Measurements from ENCODE around the gene HMBS. TPM values are rescaled to one million over a fixed set of nuclear protein-coding genes. Genes with fewer than 3 reads are reported as not detected.

HMBS gene
- total RNA-seq, 3 donors from 2014 or later (not counting 1 experiment from before 2014, with no cell fraction given), result 6.1 to 10.1 (median 6.7) TPM

DNA sequence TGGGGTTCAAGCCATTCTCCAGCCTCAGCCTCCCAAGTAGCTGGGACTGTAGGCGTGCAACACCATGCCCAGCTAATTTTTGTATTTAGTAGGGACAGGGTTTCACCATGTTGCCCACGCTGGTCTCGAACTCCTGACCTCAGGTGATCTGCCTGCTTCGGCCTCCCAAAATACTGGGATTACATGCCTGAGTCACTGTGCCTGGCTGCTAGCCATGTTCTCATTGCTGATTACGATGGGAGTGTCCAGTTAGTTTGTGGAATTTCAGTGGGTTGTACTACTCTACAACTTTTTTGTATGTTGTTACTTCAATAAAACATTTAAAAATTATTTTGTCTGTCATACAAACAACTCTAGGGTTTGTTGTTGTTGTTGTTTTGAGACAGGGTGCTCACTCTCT is 21.9 kb upstream of the HMBS start:
- H3K4me3 ChIP-seq (ENCODE audit: low read length), result no peak overlapping the region
- H3K9me3 ChIP-seq (ENCODE audit: control insufficient read depth, insufficient read depth, low read length), result no peaks in the 10 kb centered on the region
- no peaks in the 10 kb centered on the region for H3K36me3 ChIP-seq (ENCODE audit: control insufficient read depth, insufficient read depth, low read length)
- no peaks in the 10 kb centered on the region for H3K27me3 ChIP-seq (ENCODE audit: control insufficient read depth, insufficient read depth, low read length)
- Mint-ChIP-seq H3K9me3 (no peaks in the 10 kb centered on the region), H3K4me1 (peaks cover 23 to 27% of the 10 kb centered on the region in 2 donors), H3K4me3 (no peak overlapping the region), H3K36me3 (no peaks in the 10 kb centered on the region), H3K27ac (no peak overlapping the region), H3K27me3 (ENCODE audit: low read depth in 2 of 2) (no peaks in the 10 kb centered on the region)
- peaks cover 14% of the 10 kb centered on the region for H3K4me1 ChIP-seq (ENCODE audit: control insufficient read depth, insufficient read depth, low read length)
- DNase-seq, result no peak
- ATAC-seq, result no peak
- TF ChIP-seq, protein P1, sequence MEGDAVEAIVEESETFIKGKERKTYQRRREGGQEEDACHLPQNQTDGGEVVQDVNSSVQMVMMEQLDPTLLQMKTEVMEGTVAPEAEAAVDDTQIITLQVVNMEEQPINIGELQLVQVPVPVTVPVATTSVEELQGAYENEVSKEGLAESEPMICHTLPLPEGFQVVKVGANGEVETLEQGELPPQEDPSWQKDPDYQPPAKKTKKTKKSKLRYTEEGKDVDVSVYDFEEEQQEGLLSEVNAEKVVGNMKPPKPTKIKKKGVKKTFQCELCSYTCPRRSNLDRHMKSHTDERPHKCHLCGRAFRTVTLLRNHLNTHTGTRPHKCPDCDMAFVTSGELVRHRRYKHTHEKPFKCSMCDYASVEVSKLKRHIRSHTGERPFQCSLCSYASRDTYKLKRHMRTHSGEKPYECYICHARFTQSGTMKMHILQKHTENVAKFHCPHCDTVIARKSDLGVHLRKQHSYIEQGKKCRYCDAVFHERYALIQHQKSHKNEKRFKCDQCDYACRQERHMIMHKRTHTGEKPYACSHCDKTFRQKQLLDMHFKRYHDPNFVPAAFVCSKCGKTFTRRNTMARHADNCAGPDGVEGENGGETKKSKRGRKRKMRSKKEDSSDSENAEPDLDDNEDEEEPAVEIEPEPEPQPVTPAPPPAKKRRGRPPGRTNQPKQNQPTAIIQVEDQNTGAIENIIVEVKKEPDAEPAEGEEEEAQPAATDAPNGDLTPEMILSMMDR (IDR thresholded peaks at IDR 0.05), result no peak
- WGBS (ENCODE audit: insufficient coverage), result 96% methylated on average over 4 of the region's 5 CpGs
- intact Hi-C loops (cut with micrococcal nuclease), result no loop called here
- H3K27ac ChIP-seq (ENCODE audit: low read length), result no peak overlapping the region

GRCh38 chr11:119065369-119065768 is 19.3 kb upstream of the HMBS start:
- no peaks in the 10 kb centered on the region for H3K27me3 ChIP-seq (ENCODE audit: control insufficient read depth, insufficient read depth, low read length)
- H3K4me3 Mint-ChIP-seq, result peak overlapping the region; percentile 2
- no peaks in the 10 kb centered on the region for H3K36me3 Mint-ChIP-seq
- DNase-seq (peak in 1 of 2 donors; percentile 74), ATAC-seq (no peak)
- no peak overlapping the region for H3K27ac ChIP-seq (ENCODE audit: low read length)
- peak overlapping the region; percentile 98 to 99 for H3K27ac Mint-ChIP-seq
- no peaks in the 10 kb centered on the region for H3K27me3 Mint-ChIP-seq (ENCODE audit: low read depth in 2 of 2)
- H3K36me3 ChIP-seq (ENCODE audit: control insufficient read depth, insufficient read depth, low read length), result peaks cover 5% of the 10 kb centered on the region
- H3K4me3 ChIP-seq (ENCODE audit: low read length), result no peak overlapping the region
- H3K4me1 ChIP-seq (ENCODE audit: control insufficient read depth, insufficient read depth, low read length), result peaks cover 19% of the 10 kb centered on the region
- TF ChIP-seq, protein P1 (IDR thresholded peaks at IDR 0.05), result peak; percentile 37
- intact Hi-C loops (cut with micrococcal nuclease), result loop anchor here (5.0 kb wide), 1 partner anchor 57 kb away; the partner anchor contains the start of gene HINFP
- 73% methylated on average over 4 of the region's 4 CpGs for WGBS (ENCODE audit: insufficient coverage)
- peaks cover 31 to 33% of the 10 kb centered on the region in 2 donors for H3K4me1 Mint-ChIP-seq
- H3K9me3 ChIP-seq (ENCODE audit: control insufficient read depth, insufficient read depth, low read length), result no peaks in the 10 kb centered on the region
- no peaks in the 10 kb centered on the region for H3K9me3 Mint-ChIP-seq

DNA sequence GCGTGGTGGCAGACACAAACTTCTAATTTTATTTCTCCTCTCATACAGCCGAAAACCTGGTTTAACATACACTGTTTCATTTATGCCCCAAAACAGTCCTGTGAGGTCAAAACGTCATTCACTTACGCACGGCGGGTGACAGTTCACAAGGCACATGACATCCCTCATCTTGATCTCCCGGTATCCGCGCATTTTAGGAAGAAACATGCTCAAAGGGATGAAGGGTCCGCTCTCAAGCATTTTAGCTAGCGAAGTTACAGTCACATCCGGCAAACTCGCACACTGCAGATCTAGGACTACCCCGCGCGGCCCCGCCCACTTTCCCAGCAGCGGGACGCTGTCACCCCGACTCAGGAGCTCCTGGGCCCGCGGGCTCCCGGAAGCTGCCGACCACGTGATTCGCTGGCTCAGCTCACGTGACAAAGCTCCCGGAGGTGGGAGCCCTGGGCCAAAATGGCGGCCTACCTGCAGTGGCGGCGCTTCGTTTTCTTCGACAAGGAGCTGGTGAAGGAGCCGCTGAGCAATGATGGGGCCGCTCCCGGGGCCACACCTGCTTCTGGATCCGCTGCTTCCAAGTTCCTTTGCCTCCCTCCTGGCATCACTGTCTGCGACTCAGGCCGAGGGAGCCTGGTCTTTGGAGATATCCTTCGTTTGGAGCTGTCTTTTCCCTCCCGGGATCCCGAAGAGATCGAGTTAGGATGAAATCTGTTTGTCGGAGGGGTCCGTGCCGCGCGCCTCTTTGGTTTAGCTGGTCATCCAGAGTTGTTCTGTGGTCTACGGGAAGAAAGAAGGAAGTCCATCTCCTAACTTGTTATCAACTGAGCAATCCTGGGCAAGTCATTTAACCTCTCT is 17.1 kb upstream of the HMBS start, which contains the start of gene VPS11:
VPS11 (plus strand) TSS at position 448 of the 852 bp plus-strand sequence; CDS start at position 454, 6 bp downstream.
- Mint-ChIP-seq H3K27ac (peak within 1 kb of the TSS; percentile 98 to 99), H3K4me1 (peaks cover 32 to 33% of the 10 kb centered on the region in 2 donors), H3K9me3 (no peaks in the 10 kb centered on the region), H3K36me3 (no peaks in the 10 kb centered on the region), H3K4me3 (peak within 1 kb of the TSS; percentile 95), H3K27me3 (ENCODE audit: low read depth in 2 of 2) (no peaks in the 10 kb centered on the region)
- Histone ChIP-seq H3K4me3 (ENCODE audit: low read length) (peak within 1 kb of the TSS; percentile 91), H3K27ac (ENCODE audit: low read length) (peak within 1 kb of the TSS; percentile 89), H3K4me1 (ENCODE audit: control insufficient read depth, insufficient read depth, low read length) (peaks cover 19% of the 10 kb centered on the region), H3K27me3 (ENCODE audit: control insufficient read depth, insufficient read depth, low read length) (no peaks in the 10 kb centered on the region), H3K9me3 (ENCODE audit: control insufficient read depth, insufficient read depth, low read length) (no peaks in the 10 kb centered on the region), H3K36me3 (ENCODE audit: control insufficient read depth, insufficient read depth, low read length) (peaks cover 20% of the 10 kb centered on the region)
- under 1% methylated on average over 49 of the region's 49 CpGs for WGBS (ENCODE audit: insufficient coverage)
- ATAC-seq, result peak; percentile 92 to 99 (median 93)
- TF ChIP-seq, protein P1 (IDR thresholded peaks at IDR 0.05), result no peak
- intact Hi-C loops (cut with micrococcal nuclease), result loop anchor here (1.0 to 5.0 kb wide), 5 partner anchors 10 to 55 kb away; partner anchors contain the start of genes DPAGT1, HINFP, HYOU1 and RPS25
- DNase-seq, result peak; percentile 95 to 99
